Osteocyte (in vitro differentiated cells): ENCODE results near the gene TGFBI. TPM values are rescaled to one million over a fixed set of nuclear protein-coding genes. Genes with fewer than 3 reads are reported as not detected.

Source experiments
- DNase-seq: peaks from one replicate; pipeline ENCODE4 v3.0.0; 2021; ENCODE audit warnings: mixed read lengths; ENCODE audit not compliant: unreplicated experiment; ENCODE audit errors: extremely low spot score
- H3K27ac Mint-ChIP-seq: one replicate; pipeline ENCODE4 v1.8.0; 2021; ENCODE audit warnings: mild to moderate bottlenecking, mixed read lengths; ENCODE audit not compliant: unreplicated experiment
- H3K27me3 Mint-ChIP-seq: one replicate; pipeline ENCODE4 v1.8.0; 2021; ENCODE audit warnings: mixed read lengths; ENCODE audit not compliant: unreplicated experiment
- H3K36me3 Mint-ChIP-seq: one replicate; pipeline ENCODE4 v1.8.0; 2021; ENCODE audit warnings: mixed read lengths; ENCODE audit not compliant: unreplicated experiment
- H3K4me1 Mint-ChIP-seq: one replicate; pipeline ENCODE4 v1.8.0; 2021; ENCODE audit warnings: mixed read lengths; ENCODE audit not compliant: unreplicated experiment
- H3K4me3 Mint-ChIP-seq: one replicate; pipeline ENCODE4 v1.8.0; 2021; ENCODE audit warnings: mild to moderate bottlenecking, moderate library complexity, mixed read lengths; ENCODE audit not compliant: unreplicated experiment
- H3K9me3 Mint-ChIP-seq: one replicate; pipeline ENCODE4 v1.8.0; 2021; ENCODE audit warnings: mixed read lengths; ENCODE audit not compliant: unreplicated experiment
- total RNA-seq: library from RNA; stranded (reverse); gene quantifications from 2 replicates; pipeline ENCODE4 v1.2.1, GENCODE V29; 2021
- TF ChIP-seq, protein P1 (sequence below): fragments of 200-600 bp; sonication (generic); IDR thresholded peaks from 2 replicates; pipeline ENCODE4 v1.5.0; 2021; ENCODE audit warnings: antibody characterized with exemption, mild to moderate bottlenecking, moderate library complexity

Gene TGFBI
- total RNA-seq, 1 donor from 2014 or later, result 267 TPM

DNA sequence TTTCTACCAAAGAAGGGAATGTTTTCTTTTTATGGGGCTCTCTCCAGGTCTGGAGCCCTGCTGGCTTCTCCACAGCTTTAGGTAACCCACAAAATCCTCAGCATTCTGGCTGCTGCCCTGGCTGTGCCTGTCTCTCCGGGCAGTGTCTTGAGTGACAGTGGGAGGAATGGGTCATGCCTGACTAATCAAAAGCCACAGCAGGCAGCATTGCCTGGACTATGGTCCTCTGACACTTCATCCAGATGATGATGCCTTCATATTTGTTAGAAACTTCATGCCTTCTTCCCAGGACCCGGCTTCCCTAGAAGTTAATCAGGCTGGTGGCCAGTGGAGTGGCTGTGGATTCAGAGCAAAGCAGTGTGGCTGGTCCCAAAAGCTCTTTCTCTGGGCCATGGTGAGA, 32.2 kb upstream of the TGFBI start:
- DNase-seq, result no peak
- Mint-ChIP-seq H3K36me3 (no peaks in the 10 kb centered on the region), H3K4me1 (peaks cover 75% of the 10 kb centered on the region), H3K27ac (peak overlapping the region; percentile 94), H3K27me3 (no peaks in the 10 kb centered on the region), H3K9me3 (no peaks in the 10 kb centered on the region), H3K4me3 (peak overlapping the region; percentile 34)
- TF ChIP-seq, protein P1, sequence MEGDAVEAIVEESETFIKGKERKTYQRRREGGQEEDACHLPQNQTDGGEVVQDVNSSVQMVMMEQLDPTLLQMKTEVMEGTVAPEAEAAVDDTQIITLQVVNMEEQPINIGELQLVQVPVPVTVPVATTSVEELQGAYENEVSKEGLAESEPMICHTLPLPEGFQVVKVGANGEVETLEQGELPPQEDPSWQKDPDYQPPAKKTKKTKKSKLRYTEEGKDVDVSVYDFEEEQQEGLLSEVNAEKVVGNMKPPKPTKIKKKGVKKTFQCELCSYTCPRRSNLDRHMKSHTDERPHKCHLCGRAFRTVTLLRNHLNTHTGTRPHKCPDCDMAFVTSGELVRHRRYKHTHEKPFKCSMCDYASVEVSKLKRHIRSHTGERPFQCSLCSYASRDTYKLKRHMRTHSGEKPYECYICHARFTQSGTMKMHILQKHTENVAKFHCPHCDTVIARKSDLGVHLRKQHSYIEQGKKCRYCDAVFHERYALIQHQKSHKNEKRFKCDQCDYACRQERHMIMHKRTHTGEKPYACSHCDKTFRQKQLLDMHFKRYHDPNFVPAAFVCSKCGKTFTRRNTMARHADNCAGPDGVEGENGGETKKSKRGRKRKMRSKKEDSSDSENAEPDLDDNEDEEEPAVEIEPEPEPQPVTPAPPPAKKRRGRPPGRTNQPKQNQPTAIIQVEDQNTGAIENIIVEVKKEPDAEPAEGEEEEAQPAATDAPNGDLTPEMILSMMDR, result no peak

DNA sequence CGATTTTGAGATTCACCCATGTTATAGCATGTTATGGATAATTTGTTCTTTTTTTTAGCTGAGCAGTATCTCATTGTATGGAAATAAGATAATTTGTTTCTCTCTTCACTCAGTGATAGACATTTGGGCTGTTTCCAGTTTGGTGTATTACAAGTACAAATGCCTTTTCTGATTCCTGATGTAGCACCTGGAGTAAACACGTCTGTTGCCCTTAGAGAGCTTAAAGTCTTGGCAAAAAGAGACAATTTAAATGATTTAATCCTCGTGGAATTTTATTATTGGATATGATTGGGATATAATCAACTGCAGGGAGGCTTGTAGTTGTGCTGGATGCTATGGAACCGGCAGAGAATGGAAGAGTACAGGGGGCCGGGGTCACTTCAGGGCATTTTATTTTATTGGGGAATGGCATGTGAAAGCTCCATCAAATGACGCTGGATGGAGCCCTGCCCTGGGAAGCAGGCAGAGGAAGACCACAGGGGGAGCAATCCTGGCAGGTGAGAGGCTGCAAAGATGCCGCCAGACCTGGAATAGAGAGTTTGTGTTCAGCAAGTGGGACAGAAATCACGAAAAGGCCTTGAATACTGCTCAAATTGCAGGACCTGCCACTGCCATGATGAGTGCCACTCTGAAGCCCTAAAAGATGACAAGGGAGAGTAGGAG, 31.0 kb upstream of the TGFBI start:
- no peak for DNase-seq
- Mint-ChIP-seq H3K9me3 (no peaks in the 10 kb centered on the region), H3K4me1 (peaks cover 83% of the 10 kb centered on the region), H3K27ac (peak overlapping the region; percentile 23), H3K36me3 (no peaks in the 10 kb centered on the region), H3K4me3 (no peak overlapping the region), H3K27me3 (no peaks in the 10 kb centered on the region)
- TF ChIP-seq, protein P1, result no peak

DNA sequence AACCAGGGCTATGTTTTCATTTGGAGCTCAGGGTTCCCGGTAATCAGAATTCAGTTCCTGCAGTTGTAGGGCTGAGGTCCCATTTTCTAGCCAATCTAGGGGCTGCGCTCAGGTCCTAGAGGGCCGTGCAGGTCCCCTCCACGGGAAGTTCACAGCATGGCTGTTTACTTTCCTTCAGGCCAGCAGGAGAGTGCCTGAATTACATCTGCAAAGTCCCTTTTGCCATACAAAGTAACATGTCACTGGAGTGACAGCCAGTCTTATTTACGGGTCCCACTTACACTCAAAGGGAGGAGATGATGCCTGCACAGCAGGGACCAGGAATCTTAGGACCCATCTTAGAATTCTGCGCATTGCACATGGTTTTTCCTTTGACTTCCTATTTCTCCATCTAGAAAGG, 29.9 kb upstream of the TGFBI start:
- no peak for DNase-seq
- Mint-ChIP-seq H3K4me3 (no peak overlapping the region), H3K27me3 (no peaks in the 10 kb centered on the region), H3K9me3 (no peaks in the 10 kb centered on the region), H3K36me3 (no peaks in the 10 kb centered on the region), H3K4me1 (peaks cover 75% of the 10 kb centered on the region), H3K27ac (peak overlapping the region; percentile 84)
- TF ChIP-seq, protein P1, result no peak

DNA sequence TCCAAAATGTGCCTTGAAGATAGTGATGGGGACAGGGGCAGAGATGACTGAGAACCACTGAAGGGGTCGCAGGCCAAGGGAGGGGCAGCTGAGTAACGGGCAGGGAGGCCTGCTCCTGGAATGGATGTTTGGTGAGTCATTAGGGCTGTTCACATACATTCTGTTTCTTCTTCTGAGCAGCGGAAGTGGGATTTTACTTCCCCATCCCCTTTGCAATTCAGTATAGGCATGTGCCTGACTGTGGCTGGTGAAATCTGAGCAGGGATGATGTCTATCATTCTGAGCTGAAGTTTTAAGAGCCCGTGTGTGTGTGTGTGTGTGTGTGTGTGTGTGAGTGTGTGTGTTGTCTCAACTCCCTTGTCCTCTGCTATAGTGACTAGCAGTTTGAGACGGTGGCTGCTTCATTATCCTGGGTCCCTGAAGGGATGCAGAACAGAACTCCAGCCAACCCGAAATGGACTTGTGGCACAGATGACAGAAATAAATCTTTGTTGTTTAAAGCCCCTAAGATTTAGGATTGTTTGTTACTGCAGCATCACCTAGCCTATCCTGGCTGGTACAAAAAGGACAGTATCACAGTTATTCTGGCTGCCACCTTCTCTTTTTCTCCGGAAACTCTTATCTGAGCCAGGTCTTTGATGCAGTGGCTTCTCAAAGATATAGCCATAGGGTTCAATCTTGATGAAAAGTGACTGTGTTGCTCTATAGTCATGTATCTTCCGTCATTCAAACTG, 29.2 kb upstream of the TGFBI start:
- H3K27me3 Mint-ChIP-seq, result no peaks in the 10 kb centered on the region
- no peak overlapping the region for H3K4me3 Mint-ChIP-seq
- no peak for DNase-seq
- H3K4me1 Mint-ChIP-seq, result peaks cover 69% of the 10 kb centered on the region
- peak overlapping the region; percentile 84 for H3K27ac Mint-ChIP-seq
- H3K36me3 Mint-ChIP-seq, result no peaks in the 10 kb centered on the region
- H3K9me3 Mint-ChIP-seq, result no peaks in the 10 kb centered on the region
- TF ChIP-seq, protein P1, result no peak

DNA sequence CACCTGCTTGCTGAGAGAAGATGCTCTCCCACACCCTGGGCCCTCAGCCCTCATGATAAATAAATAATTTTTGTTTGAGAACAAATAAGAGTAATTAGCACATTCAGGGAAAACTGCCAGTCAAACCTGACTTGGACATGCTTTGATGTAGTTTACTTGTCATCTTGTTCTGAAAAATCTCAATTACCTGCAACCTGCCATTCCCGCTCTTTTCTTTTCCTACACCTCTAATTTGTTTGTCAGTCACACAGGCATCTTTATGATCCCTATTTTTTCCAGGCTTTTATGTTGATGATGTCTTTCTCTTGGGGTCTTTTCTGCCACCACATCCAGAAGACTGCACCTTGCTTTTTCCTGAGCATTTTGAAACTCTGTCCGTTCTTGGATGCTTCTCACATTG, 28.6 kb upstream of the TGFBI start:
- no peaks in the 10 kb centered on the region for H3K27me3 Mint-ChIP-seq
- DNase-seq, result no peak
- TF ChIP-seq, protein P1, result no peak
- peak overlapping the region; percentile 84 for H3K27ac Mint-ChIP-seq
- peaks cover 63% of the 10 kb centered on the region for H3K4me1 Mint-ChIP-seq
- no peaks in the 10 kb centered on the region for H3K36me3 Mint-ChIP-seq
- no peaks in the 10 kb centered on the region for H3K9me3 Mint-ChIP-seq
- no peak overlapping the region for H3K4me3 Mint-ChIP-seq
